Spleen (tissue), 7 donors: Measurements from ENCODE around the gene FOXP1.

ENCODE experiments used
- CTCF ChIP-seq, 11 experiments: fragments of 200-600 bp in 7 of 11; fragments of 450-650 bp in 4 of 11; sonication (generic) in 4 of 11; IDR thresholded peaks in 8 of 11; conservative IDR thresholded peaks in 3 of 11; 1 replicate in 7 of 11; 2 replicates in 4 of 11; pipeline versions ENCODE4 v1.4.0 to v1.8.0; 2016 to 2021; ENCODE audit warnings: antibody characterized with exemption in 11 of 11, inconsistent platforms in 4 of 11, mild to moderate bottlenecking in 1 of 11
- POLR2A ChIP-seq, 3 donors: fragments of 450-650 bp; IDR thresholded peaks; one replicate each; pipeline ENCODE4 v1.5.1; 2017; ENCODE audit warnings: antibody characterized with exemption in 3 of 3, mild to moderate bottlenecking in 1 of 3
- POLR2AphosphoS5 ChIP-seq, 3 donors: sonication (generic); formaldehyde crosslinking; IDR thresholded peaks; one replicate each; pipeline ENCODE4 v1.5.1; 2017; ENCODE audit warnings: antibody characterized with exemption in 3 of 3
- donor health status: DM: no; HTN: no; CAD: no; lungs with moderate emphysema.
- donor health status: DM: no; HTN: no; CAD: no.
- donor health status: DM: no; HTN: no; CAD: no.

- TF ChIP-seq CTCF (IDR thresholded peaks at IDR 0.05 in 8 of 11, conservative IDR thresholded peaks at IDR 0.05 in 3 of 11): no peak
- no peak for TF ChIP-seq POLR2A (IDR thresholded peaks at IDR 0.05)
- TF ChIP-seq POLR2AphosphoS5 (IDR thresholded peaks at IDR 0.05): no peak
Measured at GRCh38 chr3:71016178-71016845, 567.2 kb downstream of the FOXP1 start.
